H1 (cell line): ENCODE measurements around the gene GPER1. TPM values are rescaled to one million over a fixed set of nuclear protein-coding genes. Genes with fewer than 3 reads are reported as not detected.

Source experiments
- CTCF ChIA-PET: fragments of 300-600 bp; sonication (Branson Sonifier 250); formaldehyde crosslinking; loops from one replicate; lab custom pipeline; 2021; ENCODE audit not compliant: partially characterized antibody; lab: Charles Lee
- POLR2A ChIA-PET: fragments of 300-600 bp; sonication (Branson Sonifier 250); formaldehyde crosslinking; loops from one replicate; lab custom pipeline; 2021; ENCODE audit warnings: inconsistent platforms; ENCODE audit not compliant: partially characterized antibody; lab: Charles Lee
- DNase-seq, 2 experiments: peaks; one replicate each; pipeline versions ENCODE4 v3.0.0 to v3.0.0-alpha.2; 2010 to 2022; ENCODE audit warnings: low spot score in 2 of 2, low read depth in 1 of 2, mixed read lengths in 1 of 2
- FAIRE-seq: peaks from 2 replicates; lab custom pipeline; 2011; peaks lifted over from hg19 to GRCh38; lab: Jason Lieb, UNC
- H2AFZ ChIP-seq: 2 replicates; pipeline ENCODE4 v1.8.1; 2012; ENCODE audit warnings: low read length, inconsistent platforms
- H2AK5ac ChIP-seq: 2 replicates; pipeline ENCODE4 v1.6.1; 2013; ENCODE audit warnings: low read depth, low read length
- H2BK120ac ChIP-seq: replicated peaks from 2 replicates; pipeline ENCODE3; 2013; ENCODE audit warnings: low read depth, low read length, inconsistent platforms
- H2BK12ac ChIP-seq: 2 replicates; pipeline ENCODE4 v1.6.1; 2013; ENCODE audit warnings: low read depth, low read length
- H2BK15ac ChIP-seq: 2 replicates; pipeline ENCODE4 v1.6.1; 2013; ENCODE audit warnings: low read length
- H2BK20ac ChIP-seq: 2 replicates; pipeline ENCODE4 v1.6.1; 2013; ENCODE audit warnings: low read length
- H2BK5ac ChIP-seq: 2 replicates; pipeline ENCODE4 v1.6.1; 2013; ENCODE audit warnings: low read depth, low read length
- H3K14ac ChIP-seq: 2 replicates; pipeline ENCODE4 v1.6.1; 2013; ENCODE audit warnings: inconsistent platforms; ENCODE audit not compliant: insufficient read length
- H3K18ac ChIP-seq: 2 replicates; pipeline ENCODE4 v1.6.1; 2013; ENCODE audit warnings: low read length; ENCODE audit errors: extremely low read depth
- H3K23ac ChIP-seq: 2 replicates; pipeline ENCODE4 v1.6.1; 2013; ENCODE audit warnings: inconsistent platforms; ENCODE audit not compliant: insufficient read length
- H3K23me2 ChIP-seq: 2 replicates; pipeline ENCODE4 v1.6.1; 2013; ENCODE audit warnings: low read depth, low read length
- H3K27ac ChIP-seq: 2 replicates; pipeline ENCODE4 v1.6.1; 2011; ENCODE audit warnings: low read depth, low read length, inconsistent platforms
- H3K27me3 ChIP-seq, 4 experiments: replicated peaks in 1 of 4; 1 replicate in 1 of 4; 2 replicates in 3 of 4; pipeline versions ENCODE4 v1.6.1 to v1.8.1; 2011 to 2013; ENCODE audit warnings: low read length in 3 of 4, mild to moderate bottlenecking in 3 of 4, inconsistent platforms in 2 of 4, mixed read lengths in 2 of 4, moderate library complexity in 1 of 4; ENCODE audit not compliant: control insufficient read depth in 3 of 4, insufficient read depth in 3 of 4; ENCODE audit errors: extremely low read depth in 1 of 4
- H3K36me3 ChIP-seq, 4 experiments: 2 replicates each; pipeline versions ENCODE4 v1.6.1 to v1.8.1; 2011 to 2013; ENCODE audit warnings: mild to moderate bottlenecking in 4 of 4, low read length in 3 of 4, moderate library complexity in 2 of 4, control low read depth in 1 of 4, inconsistent platforms in 1 of 4; ENCODE audit not compliant: insufficient read depth in 4 of 4, control insufficient read depth in 2 of 4
- H3K4ac ChIP-seq: replicated peaks from 2 replicates; pipeline ENCODE3; 2013; ENCODE audit warnings: low read length, low read depth, mixed read lengths, inconsistent platforms; ENCODE audit not compliant: insufficient read length
- H3K4me1 ChIP-seq, 4 experiments: replicated peaks in 1 of 4; 1 replicate in 1 of 4; 2 replicates in 3 of 4; pipeline versions ENCODE4 v1.6.1 to v1.8.1; 2011 to 2013; ENCODE audit warnings: low read length in 3 of 4, inconsistent platforms in 2 of 4, mixed read lengths in 1 of 4; ENCODE audit not compliant: insufficient read depth in 4 of 4, control insufficient read depth in 3 of 4
- H3K4me2 ChIP-seq, 2 experiments: 2 replicates each; pipeline versions ENCODE4 v1.6.1 to v1.8.1; 2011 to 2013; ENCODE audit warnings: low read depth in 2 of 2, low read length in 2 of 2, control low read depth in 1 of 2, inconsistent platforms in 1 of 2, mild to moderate bottlenecking in 1 of 2; ENCODE audit not compliant: insufficient read depth in 1 of 2
- H3K4me3 ChIP-seq, 4 experiments: fragments of 200-600, 300-600 bp in 1 of 4; sonication (generic), shearing (Covaris generic), sonication (Bioruptor Twin) in 1 of 4; 2 replicates each; pipeline versions ENCODE4 v1.5.1 to v1.8.1; 2011 to 2016; ENCODE audit warnings: low read length in 4 of 4, low read depth in 3 of 4, control low read depth in 2 of 4, inconsistent platforms in 2 of 4, mild to moderate bottlenecking in 2 of 4, mixed read lengths in 1 of 4, moderate library complexity in 1 of 4; ENCODE audit not compliant: insufficient read depth in 2 of 4; ENCODE audit errors: extremely low read depth in 1 of 4
- H3K56ac ChIP-seq: replicated peaks from 2 replicates; pipeline ENCODE3; 2013; ENCODE audit warnings: low read depth, mild to moderate bottlenecking, mixed read lengths, low read length, inconsistent platforms; ENCODE audit not compliant: insufficient read length
- H3K79me1 ChIP-seq: 2 replicates; pipeline ENCODE4 v1.6.1; 2013; ENCODE audit warnings: low read depth, low read length, control low read depth
- H3K79me2 ChIP-seq, 2 experiments: 2 replicates each; pipeline versions ENCODE4 v1.6.1 to v1.8.1; 2012 to 2013; ENCODE audit warnings: low read length in 2 of 2, mild to moderate bottlenecking in 2 of 2, inconsistent platforms in 1 of 2; ENCODE audit not compliant: insufficient read depth in 2 of 2, control insufficient read depth in 1 of 2
- H3K9ac ChIP-seq, 4 experiments: replicated peaks in 1 of 4; 1 replicate in 1 of 4; 2 replicates in 3 of 4; pipeline versions ENCODE4 v1.6.1 to v1.8.1; 2011 to 2013; ENCODE audit warnings: low read depth in 3 of 4, low read length in 3 of 4, control low read depth in 2 of 4, mild to moderate bottlenecking in 2 of 4, moderate library complexity in 2 of 4, inconsistent platforms in 1 of 4; ENCODE audit errors: extremely low read depth in 1 of 4
- H3K9me3 ChIP-seq, 2 experiments: 2 replicates each; pipeline versions ENCODE4 v1.6.1 to v1.8.1; 2012 to 2013; ENCODE audit warnings: mild to moderate bottlenecking in 2 of 2, moderate library complexity in 2 of 2, control low read depth in 1 of 2, inconsistent platforms in 1 of 2, low read depth in 1 of 2, low read length in 1 of 2, mixed read lengths in 1 of 2; ENCODE audit not compliant: insufficient read depth in 2 of 2
- H4K20me1 ChIP-seq, 2 experiments: replicated peaks in 1 of 2; 2 replicates each; pipeline versions ENCODE3 to v1.8.1; 2011 to 2013; ENCODE audit warnings: inconsistent platforms in 2 of 2, low read length in 2 of 2, mild to moderate bottlenecking in 1 of 2; ENCODE audit not compliant: insufficient read depth in 2 of 2, control insufficient read depth in 1 of 2
- H4K5ac ChIP-seq: 2 replicates; pipeline ENCODE4 v1.6.1; 2013; ENCODE audit warnings: low read length, low read depth, mixed read lengths, inconsistent platforms; ENCODE audit not compliant: insufficient read length
- H4K8ac ChIP-seq: 2 replicates; pipeline ENCODE4 v1.8.0; 2013; ENCODE audit warnings: mild to moderate bottlenecking, moderate library complexity, low read length, inconsistent platforms; ENCODE audit not compliant: insufficient read depth; ENCODE audit errors: extremely low read depth
- H4K91ac ChIP-seq: replicated peaks from 2 replicates; pipeline ENCODE3; 2013; ENCODE audit warnings: low read length, mixed read lengths, inconsistent platforms; ENCODE audit not compliant: insufficient read length
- KDM5A ChIP-seq: fragments of 200-600 bp; IDR thresholded peaks from 2 replicates; pipeline ENCODE4 v1.7.1; 2012; ENCODE audit warnings: mild to moderate bottlenecking, low read length, inconsistent platforms, mixed read lengths
- SAP30 ChIP-seq: fragments of 300-600 bp; sonication (generic); IDR thresholded peaks from 2 replicates; pipeline ENCODE4 v1.7.1; 2012; ENCODE audit warnings: low read length, moderate library complexity, mild to moderate bottlenecking, inconsistent platforms; ENCODE audit not compliant: insufficient read depth, insufficient replicate concordance
- WGBS, 2 experiments: shearing (Covaris generic) in 1 of 2; methylation state at CpG; one replicate each; pipeline versions ENCODE4 v1.1.6 to v1.1.7; 2013 to 2015; ENCODE audit warnings: low lambda C conversion rate in 2 of 2, mixed read lengths in 2 of 2, inconsistent platforms in 1 of 2, low coverage in 1 of 2, missing lambda C conversion rate in 1 of 2; ENCODE audit not compliant: insufficient replicate concordance in 2 of 2, insufficient coverage in 1 of 2, insufficient read length in 1 of 2; ENCODE audit errors: extremely low coverage in 1 of 2, missing lambda C conversion rate in 1 of 2; 5-methylcytosine and 5-hydroxymethylcytosine counted together
- polyA plus RNA-seq, 7 experiments: library from polyadenylated mRNA; depleted of rRNA in 3 of 7; stranded (reverse) in 5 of 7; unstranded in 2 of 7; fragments of >200 nt in 5 of 7; fragments of 200-250 nt in 2 of 7; gene quantifications; 1 replicate in 5 of 7; 2 replicates in 1 of 7; 4 replicates in 1 of 7; pipeline versions ENCODE4 v1.2.1 to v1.2.3, GENCODE V29; 2011 to 2013; ENCODE audit warnings: missing spikeins in 2 of 7, mixed read lengths in 2 of 7
- total RNA-seq: library from RNA; stranded (reverse); fragmentation: NEBNext Ultra II Directional; extraction: Animal tissue kit (Norgen Biotek cat#: 25700); gene quantifications from 2 replicates; pipeline ENCODE4 v1.2.1, GENCODE V29; 2021
- TF ChIP-seq, protein P1 (sequence below): IDR thresholded peaks from 2 replicates; pipeline ENCODE4 v1.6.1; 2012; ENCODE audit warnings: low read length, inconsistent platforms

Gene GPER1
- total and polyA plus RNA-seq, 2 of the 8 experiments (the other 6 are each of a cell fraction or from before 2014, with no cell fraction given), result 0.24 to 0.47 TPM

DNA sequence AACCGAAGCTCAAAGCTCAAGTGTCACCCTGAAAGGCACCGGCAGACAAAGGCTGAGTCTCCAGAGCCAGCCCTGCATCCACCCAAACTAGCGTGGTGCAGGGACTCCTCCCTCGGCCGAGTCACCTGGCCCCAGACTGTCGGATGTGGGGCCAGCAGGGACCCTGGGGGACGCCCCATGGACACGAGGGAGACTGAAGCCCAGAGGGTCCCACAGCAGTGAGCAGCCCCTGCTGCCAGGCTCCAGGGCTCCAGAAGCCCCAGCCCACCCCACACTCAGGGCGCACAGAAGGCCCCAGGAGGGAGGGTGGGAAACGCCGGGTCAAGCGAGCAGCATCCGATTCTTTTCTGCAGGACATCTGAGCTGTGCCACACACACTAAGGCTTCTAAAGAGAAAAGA is 23.3 kb upstream of the GPER1 start:
- peak overlapping the region; percentile 30; the same call in 1 of the 2 replicates for H2BK5ac ChIP-seq
- no peak overlapping the region for H3K18ac ChIP-seq
- no peak overlapping the region for H2BK120ac ChIP-seq
- no peaks in the 10 kb centered on the region for H3K27me3 ChIP-seq
- no peak overlapping the region for H4K91ac ChIP-seq
- H3K79me1 ChIP-seq, result peaks cover 2% of the 10 kb centered on the region; the same call in 1 of the 2 replicates
- 87% methylated on average over 12 of the region's 13 CpGs; no CpG with 5 or more reads in 1 of the 2 experiments for WGBS, 2 experiments
- H3K23ac ChIP-seq, result no peak overlapping the region
- H3K14ac ChIP-seq, result no peak overlapping the region
- no peaks in the 10 kb centered on the region; a peak in 1 of 4 replicates for H3K79me2 ChIP-seq
- H3K4ac ChIP-seq, result no peak overlapping the region
- H4K8ac ChIP-seq, result no peak overlapping the region
- no peak overlapping the region for H3K4me2 ChIP-seq
- no peak overlapping the region for H2AFZ ChIP-seq
- H3K4me1 ChIP-seq, result peaks cover 0 to 20% (median 12%) of the 10 kb centered on the region in 4 experiments; a peak in 6 of 7 replicates
- FAIRE-seq (no peak), DNase-seq (no peak)
- no peaks in the 10 kb centered on the region; the same call in 1 of the 2 replicates for H3K23me2 ChIP-seq
- H3K4me3 ChIP-seq, result no peak overlapping the region
- no peaks in the 10 kb centered on the region for H3K36me3 ChIP-seq
- peaks cover 13 to 14% of the 10 kb centered on the region in 2 experiments for H4K20me1 ChIP-seq
- CTCF ChIA-PET, result interaction anchor here (0.5 to 6.4 kb wide), 17 partner anchors 13 to 111 kb away, joined by 3 to 143 read pairs (median 9); partner anchors contain the start of gene GPR146
- H3K9ac ChIP-seq, result no peak overlapping the region
- H2BK12ac ChIP-seq, result no peak overlapping the region; the same call in 1 of the 2 replicates
- no peak overlapping the region for H2BK15ac ChIP-seq
- H4K5ac ChIP-seq, result no peak overlapping the region
- H3K56ac ChIP-seq, result no peak overlapping the region
- peak overlapping the region; percentile 9; the same call in 1 of the 2 replicates for H2AK5ac ChIP-seq
- H3K9me3 ChIP-seq, result no peaks in the 10 kb centered on the region
- H2BK20ac ChIP-seq, result no peak overlapping the region
- POLR2A ChIA-PET, result interaction anchor here (0.5 kb wide), 1 partner anchor 430 kb away, joined by 3 read pairs; no protein-coding TSS in a partner anchor
- H3K27ac ChIP-seq, result no peak overlapping the region; the same call in 1 of the 2 replicates
- TF ChIP-seq SAP30, result no peak
- TF ChIP-seq, protein P1, sequence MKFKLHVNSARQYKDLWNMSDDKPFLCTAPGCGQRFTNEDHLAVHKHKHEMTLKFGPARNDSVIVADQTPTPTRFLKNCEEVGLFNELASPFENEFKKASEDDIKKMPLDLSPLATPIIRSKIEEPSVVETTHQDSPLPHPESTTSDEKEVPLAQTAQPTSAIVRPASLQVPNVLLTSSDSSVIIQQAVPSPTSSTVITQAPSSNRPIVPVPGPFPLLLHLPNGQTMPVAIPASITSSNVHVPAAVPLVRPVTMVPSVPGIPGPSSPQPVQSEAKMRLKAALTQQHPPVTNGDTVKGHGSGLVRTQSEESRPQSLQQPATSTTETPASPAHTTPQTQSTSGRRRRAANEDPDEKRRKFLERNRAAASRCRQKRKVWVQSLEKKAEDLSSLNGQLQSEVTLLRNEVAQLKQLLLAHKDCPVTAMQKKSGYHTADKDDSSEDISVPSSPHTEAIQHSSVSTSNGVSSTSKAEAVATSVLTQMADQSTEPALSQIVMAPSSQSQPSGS, result no peak
- no peak for TF ChIP-seq KDM5A
